SK-N-SH treated with all-trans-retinoic acid at 6 μM for 48 hours (cell line): ENCODE measurements around the gene RNU2-63P.
A peak's percentile ranks its signal among the peaks of the same experiment; 100 is the strongest.

Experiments used
- ATAC-seq: fragments of 200-7000 bp; cut with Tn5 transposase; 3 replicates; pipeline ENCODE4 v1.9.1; 2020; ENCODE audit warnings: mild to moderate bottlenecking, moderate library complexity
- ARNTL ChIP-seq: fragments of 450-650 bp; formaldehyde crosslinking; IDR thresholded peaks from 2 replicates; pipeline ENCODE4 v1.5.0; 2020; ENCODE audit warnings: low read depth, mild to moderate bottlenecking, moderate library complexity, borderline replicate concordance
- BACH2 ChIP-seq: fragments of 250-450 bp; sonication (Bioruptor Pico); IDR thresholded peaks from 2 replicates; pipeline ENCODE4 v1.9.0; 2021; ENCODE audit warnings: mild to moderate bottlenecking, borderline replicate concordance
- CSDC2 ChIP-seq: fragments of 250-450 bp; sonication (Bioruptor Pico); IDR thresholded peaks from 2 replicates; pipeline ENCODE4 v1.5.0; 2020; ENCODE audit warnings: mild to moderate bottlenecking, moderate library complexity
- ESRRG ChIP-seq: fragments of 250-450 bp; sonication (Bioruptor Pico); IDR thresholded peaks from 2 replicates; pipeline ENCODE4 v1.6.1; 2021; ENCODE audit warnings: mild to moderate bottlenecking
- GLIS3 ChIP-seq: fragments of 250-450 bp; sonication (Bioruptor Pico); IDR thresholded peaks from 2 replicates; pipeline ENCODE4 v1.5.0; 2020; ENCODE audit warnings: mild to moderate bottlenecking, moderate library complexity
- ISL1 ChIP-seq: fragments of 250-450 bp; sonication (Bioruptor Pico); IDR thresholded peaks from 2 replicates; pipeline ENCODE4 v2.1.2; 2022; ENCODE audit warnings: mild to moderate bottlenecking, moderate library complexity
- OSR1 ChIP-seq: fragments of 250-450 bp; sonication (Bioruptor Pico); IDR thresholded peaks from 2 replicates; pipeline ENCODE4 v1.8.0; 2022; ENCODE audit warnings: moderate library complexity, mild to moderate bottlenecking, inconsistent platforms
- PPARA ChIP-seq: fragments of 250-450 bp; sonication (Bioruptor Pico); IDR thresholded peaks from 2 replicates; pipeline ENCODE4 v1.5.0; 2020; ENCODE audit warnings: mild to moderate bottlenecking, borderline replicate concordance
- RARB ChIP-seq: fragments of 250-450 bp; sonication (Bioruptor Pico); IDR thresholded peaks from 2 replicates; pipeline ENCODE4 v1.8.0; 2021; ENCODE audit warnings: mild to moderate bottlenecking, moderate library complexity
- SNAI2 ChIP-seq: fragments of 250-450 bp; sonication (Bioruptor Pico); IDR thresholded peaks from 2 replicates; pipeline ENCODE4 v1.5.0; 2020; ENCODE audit warnings: mild to moderate bottlenecking, moderate library complexity
- TCF4 ChIP-seq: fragments of 250-450 bp; sonication (Bioruptor Pico); IDR thresholded peaks from 2 replicates; pipeline ENCODE4 v1.8.0; 2021; ENCODE audit warnings: mild to moderate bottlenecking, moderate library complexity, borderline replicate concordance
- TOX ChIP-seq: fragments of 250-450 bp; sonication (Bioruptor Pico); IDR thresholded peaks from 2 replicates; pipeline ENCODE4 v1.8.0; 2021; ENCODE audit warnings: mild to moderate bottlenecking, moderate library complexity, borderline replicate concordance
- ZC3H10 ChIP-seq: fragments of 250-450 bp; sonication (Bioruptor Pico); IDR thresholded peaks from 2 replicates; pipeline ENCODE4 v1.5.1; 2021; ENCODE audit warnings: mild to moderate bottlenecking, moderate library complexity
- ZFP3 ChIP-seq: fragments of 250-450 bp; sonication (Bioruptor Pico); IDR thresholded peaks from 2 replicates; pipeline ENCODE4 v1.5.0; 2020; ENCODE audit warnings: mild to moderate bottlenecking, moderate library complexity
- ZFP30 ChIP-seq: fragments of 450-650 bp; formaldehyde crosslinking; IDR thresholded peaks from 2 replicates; pipeline ENCODE4 v1.5.0; 2022; ENCODE audit warnings: mild to moderate bottlenecking, moderate library complexity
- ZNF565 ChIP-seq: fragments of 450-650 bp; formaldehyde crosslinking; conservative IDR thresholded peaks from 2 replicates; pipeline ENCODE4 v1.5.0; 2020; ENCODE audit warnings: low read depth, mild to moderate bottlenecking, moderate library complexity
- ZNF70 ChIP-seq: fragments of 450-650 bp; formaldehyde crosslinking; IDR thresholded peaks from 2 replicates; pipeline ENCODE4 v1.5.0; 2020; ENCODE audit warnings: mild to moderate bottlenecking, moderate library complexity
- ZNF8 ChIP-seq: fragments of 450-650 bp; formaldehyde crosslinking; IDR thresholded peaks from 2 replicates; pipeline ENCODE4 v1.5.0; 2020; ENCODE audit warnings: mild to moderate bottlenecking, moderate library complexity
- TF ChIP-seq, protein P1 (sequence below): fragments of 250-450 bp; sonication (Bioruptor Pico); IDR thresholded peaks from 2 replicates; pipeline ENCODE4 v1.5.1; 2020; ENCODE audit warnings: low read depth, mild to moderate bottlenecking, moderate library complexity
- TF ChIP-seq, protein P2 (sequence below): fragments of 250-450 bp; sonication (Bioruptor Pico); IDR thresholded peaks from 2 replicates; pipeline ENCODE4 v1.8.0; 2020; ENCODE audit warnings: mild to moderate bottlenecking, moderate library complexity, borderline replicate concordance
- TF ChIP-seq, protein P3 (sequence below): fragments of 250-450 bp; sonication (Bioruptor Pico); IDR thresholded peaks from 2 replicates; pipeline ENCODE4 v1.8.0; 2021; ENCODE audit warnings: low read depth, mild to moderate bottlenecking, moderate library complexity, borderline replicate concordance
- TF ChIP-seq, protein P4 (sequence below): fragments of 250-450 bp; sonication (Bioruptor Pico); IDR thresholded peaks from 2 replicates; pipeline ENCODE4 v1.5.1; 2021; ENCODE audit warnings: mild to moderate bottlenecking, moderate library complexity
- TF ChIP-seq, protein P5 (sequence below): fragments of 250-450 bp; sonication (Bioruptor Pico); IDR thresholded peaks from 2 replicates; pipeline ENCODE4 v1.5.0; 2020; ENCODE audit warnings: mild to moderate bottlenecking, moderate library complexity

The RNU2-63P gene

DNA sequence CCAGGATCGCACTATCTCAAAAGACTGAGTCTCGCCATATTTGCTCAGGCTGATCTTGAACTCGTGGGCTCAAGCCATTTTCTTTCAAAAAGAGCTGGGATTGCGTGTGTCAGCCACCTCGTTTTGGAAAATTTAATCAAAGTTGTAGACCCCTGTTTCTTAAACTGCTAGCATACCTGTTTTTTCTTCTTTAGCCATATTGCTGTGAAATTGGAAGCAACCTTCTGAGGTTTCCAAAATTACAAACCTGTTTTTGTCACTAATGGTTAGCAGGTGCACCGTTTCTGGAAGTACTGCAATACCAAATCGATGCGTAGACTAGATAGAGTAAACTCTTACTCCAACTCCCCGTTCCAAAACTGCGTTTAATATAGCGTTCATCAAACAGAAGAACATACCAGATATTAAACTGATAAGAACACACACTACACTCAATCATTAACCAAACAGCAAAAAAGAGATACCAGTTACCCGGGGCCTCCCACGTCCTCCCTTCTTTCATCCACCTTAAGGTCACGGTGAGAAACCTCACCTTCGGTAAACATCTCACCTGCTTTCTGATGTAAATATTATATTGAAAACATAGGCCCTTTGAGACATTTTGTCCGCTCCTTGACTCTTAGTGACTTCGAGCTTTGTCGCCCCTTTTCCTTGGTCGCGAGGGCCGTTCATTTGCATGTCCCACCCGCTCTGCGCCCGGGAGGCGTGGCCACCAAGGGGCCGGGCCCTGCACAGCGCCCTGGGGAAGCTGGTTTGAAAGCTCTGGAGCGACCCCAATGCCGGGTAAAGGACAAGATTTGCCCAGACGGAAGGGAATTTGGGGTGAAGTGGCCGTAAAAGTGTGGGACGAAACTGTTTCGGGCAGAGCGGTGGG is at the start of gene RNU2-63P:
Gene RNU2-63P, minus strand, starts transcription at position 462 of the 874 bp plus-strand sequence.
- peak; percentile 93 for ATAC-seq
- peak; percentile 95 for TF ChIP-seq ZFP30
- peak; percentile 99 for TF ChIP-seq CSDC2 (CRISPR knock-in tag)
- peak; percentile 100 for TF ChIP-seq ESRRG (CRISPR knock-in tag)
- TF ChIP-seq, protein P1, sequence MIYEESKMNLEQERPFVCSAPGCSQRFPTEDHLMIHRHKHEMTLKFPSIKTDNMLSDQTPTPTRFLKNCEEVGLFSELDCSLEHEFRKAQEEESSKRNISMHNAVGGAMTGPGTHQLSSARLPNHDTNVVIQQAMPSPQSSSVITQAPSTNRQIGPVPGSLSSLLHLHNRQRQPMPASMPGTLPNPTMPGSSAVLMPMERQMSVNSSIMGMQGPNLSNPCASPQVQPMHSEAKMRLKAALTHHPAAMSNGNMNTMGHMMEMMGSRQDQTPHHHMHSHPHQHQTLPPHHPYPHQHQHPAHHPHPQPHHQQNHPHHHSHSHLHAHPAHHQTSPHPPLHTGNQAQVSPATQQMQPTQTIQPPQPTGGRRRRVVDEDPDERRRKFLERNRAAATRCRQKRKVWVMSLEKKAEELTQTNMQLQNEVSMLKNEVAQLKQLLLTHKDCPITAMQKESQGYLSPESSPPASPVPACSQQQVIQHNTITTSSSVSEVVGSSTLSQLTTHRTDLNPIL (CRISPR knock-in tag) = peak; percentile 100
- TF ChIP-seq GLIS3 (CRISPR knock-in tag) = peak; percentile 100
- TF ChIP-seq, protein P2, sequence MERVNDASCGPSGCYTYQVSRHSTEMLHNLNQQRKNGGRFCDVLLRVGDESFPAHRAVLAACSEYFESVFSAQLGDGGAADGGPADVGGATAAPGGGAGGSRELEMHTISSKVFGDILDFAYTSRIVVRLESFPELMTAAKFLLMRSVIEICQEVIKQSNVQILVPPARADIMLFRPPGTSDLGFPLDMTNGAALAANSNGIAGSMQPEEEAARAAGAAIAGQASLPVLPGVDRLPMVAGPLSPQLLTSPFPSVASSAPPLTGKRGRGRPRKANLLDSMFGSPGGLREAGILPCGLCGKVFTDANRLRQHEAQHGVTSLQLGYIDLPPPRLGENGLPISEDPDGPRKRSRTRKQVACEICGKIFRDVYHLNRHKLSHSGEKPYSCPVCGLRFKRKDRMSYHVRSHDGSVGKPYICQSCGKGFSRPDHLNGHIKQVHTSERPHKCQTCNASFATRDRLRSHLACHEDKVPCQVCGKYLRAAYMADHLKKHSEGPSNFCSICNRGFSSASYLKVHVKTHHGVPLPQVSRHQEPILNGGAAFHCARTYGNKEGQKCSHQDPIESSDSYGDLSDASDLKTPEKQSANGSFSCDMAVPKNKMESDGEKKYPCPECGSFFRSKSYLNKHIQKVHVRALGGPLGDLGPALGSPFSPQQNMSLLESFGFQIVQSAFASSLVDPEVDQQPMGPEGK (CRISPR knock-in tag) = peak; percentile 100
- TF ChIP-seq ZNF565 (CRISPR knock-in tag) = peak; percentile 99
- peak; percentile 100 for TF ChIP-seq TOX (CRISPR knock-in tag)
- TF ChIP-seq, protein P3, sequence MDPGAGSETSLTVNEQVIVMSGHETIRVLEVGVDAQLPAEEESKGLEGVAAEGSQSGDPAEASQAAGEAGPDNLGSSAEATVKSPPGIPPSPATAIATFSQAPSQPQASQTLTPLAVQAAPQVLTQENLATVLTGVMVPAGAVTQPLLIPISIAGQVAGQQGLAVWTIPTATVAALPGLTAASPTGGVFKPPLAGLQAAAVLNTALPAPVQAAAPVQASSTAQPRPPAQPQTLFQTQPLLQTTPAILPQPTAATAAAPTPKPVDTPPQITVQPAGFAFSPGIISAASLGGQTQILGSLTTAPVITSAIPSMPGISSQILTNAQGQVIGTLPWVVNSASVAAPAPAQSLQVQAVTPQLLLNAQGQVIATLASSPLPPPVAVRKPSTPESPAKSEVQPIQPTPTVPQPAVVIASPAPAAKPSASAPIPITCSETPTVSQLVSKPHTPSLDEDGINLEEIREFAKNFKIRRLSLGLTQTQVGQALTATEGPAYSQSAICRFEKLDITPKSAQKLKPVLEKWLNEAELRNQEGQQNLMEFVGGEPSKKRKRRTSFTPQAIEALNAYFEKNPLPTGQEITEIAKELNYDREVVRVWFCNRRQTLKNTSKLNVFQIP (CRISPR knock-in tag) = peak; percentile 100
- TF ChIP-seq ZC3H10 (CRISPR knock-in tag) = peak; percentile 100
- peak; percentile 63 for TF ChIP-seq ISL1 (CRISPR knock-in tag)
- TF ChIP-seq SNAI2 (CRISPR knock-in tag) = peak; percentile 100
- peak; percentile 97 for TF ChIP-seq TCF4 (CRISPR knock-in tag)
- no peak for TF ChIP-seq OSR1
- TF ChIP-seq, protein P4, sequence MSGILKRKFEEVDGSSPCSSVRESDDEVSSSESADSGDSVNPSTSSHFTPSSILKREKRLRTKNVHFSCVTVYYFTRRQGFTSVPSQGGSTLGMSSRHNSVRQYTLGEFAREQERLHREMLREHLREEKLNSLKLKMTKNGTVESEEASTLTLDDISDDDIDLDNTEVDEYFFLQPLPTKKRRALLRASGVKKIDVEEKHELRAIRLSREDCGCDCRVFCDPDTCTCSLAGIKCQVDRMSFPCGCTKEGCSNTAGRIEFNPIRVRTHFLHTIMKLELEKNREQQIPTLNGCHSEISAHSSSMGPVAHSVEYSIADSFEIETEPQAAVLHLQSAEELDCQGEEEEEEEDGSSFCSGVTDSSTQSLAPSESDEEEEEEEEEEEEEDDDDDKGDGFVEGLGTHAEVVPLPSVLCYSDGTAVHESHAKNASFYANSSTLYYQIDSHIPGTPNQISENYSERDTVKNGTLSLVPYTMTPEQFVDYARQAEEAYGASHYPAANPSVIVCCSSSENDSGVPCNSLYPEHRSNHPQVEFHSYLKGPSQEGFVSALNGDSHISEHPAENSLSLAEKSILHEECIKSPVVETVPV (CRISPR knock-in tag) = peak; percentile 100
- TF ChIP-seq RARB (CRISPR knock-in tag) = peak; percentile 100
- TF ChIP-seq, protein P5, sequence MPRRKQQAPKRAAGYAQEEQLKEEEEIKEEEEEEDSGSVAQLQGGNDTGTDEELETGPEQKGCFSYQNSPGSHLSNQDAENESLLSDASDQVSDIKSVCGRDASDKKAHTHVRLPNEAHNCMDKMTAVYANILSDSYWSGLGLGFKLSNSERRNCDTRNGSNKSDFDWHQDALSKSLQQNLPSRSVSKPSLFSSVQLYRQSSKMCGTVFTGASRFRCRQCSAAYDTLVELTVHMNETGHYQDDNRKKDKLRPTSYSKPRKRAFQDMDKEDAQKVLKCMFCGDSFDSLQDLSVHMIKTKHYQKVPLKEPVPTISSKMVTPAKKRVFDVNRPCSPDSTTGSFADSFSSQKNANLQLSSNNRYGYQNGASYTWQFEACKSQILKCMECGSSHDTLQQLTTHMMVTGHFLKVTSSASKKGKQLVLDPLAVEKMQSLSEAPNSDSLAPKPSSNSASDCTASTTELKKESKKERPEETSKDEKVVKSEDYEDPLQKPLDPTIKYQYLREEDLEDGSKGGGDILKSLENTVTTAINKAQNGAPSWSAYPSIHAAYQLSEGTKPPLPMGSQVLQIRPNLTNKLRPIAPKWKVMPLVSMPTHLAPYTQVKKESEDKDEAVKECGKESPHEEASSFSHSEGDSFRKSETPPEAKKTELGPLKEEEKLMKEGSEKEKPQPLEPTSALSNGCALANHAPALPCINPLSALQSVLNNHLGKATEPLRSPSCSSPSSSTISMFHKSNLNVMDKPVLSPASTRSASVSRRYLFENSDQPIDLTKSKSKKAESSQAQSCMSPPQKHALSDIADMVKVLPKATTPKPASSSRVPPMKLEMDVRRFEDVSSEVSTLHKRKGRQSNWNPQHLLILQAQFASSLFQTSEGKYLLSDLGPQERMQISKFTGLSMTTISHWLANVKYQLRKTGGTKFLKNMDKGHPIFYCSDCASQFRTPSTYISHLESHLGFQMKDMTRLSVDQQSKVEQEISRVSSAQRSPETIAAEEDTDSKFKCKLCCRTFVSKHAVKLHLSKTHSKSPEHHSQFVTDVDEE = peak; percentile 97
- peak; percentile 96 for TF ChIP-seq ZNF8 (CRISPR knock-in tag)
- TF ChIP-seq ZNF70 (CRISPR knock-in tag) = peak; percentile 94
- peak; percentile 99 for TF ChIP-seq ARNTL
- TF ChIP-seq BACH2 (CRISPR knock-in tag) = no peak
- TF ChIP-seq ZFP3 (CRISPR knock-in tag) = peak; percentile 98
- TF ChIP-seq PPARA (CRISPR knock-in tag) = peak; percentile 99

DNA sequence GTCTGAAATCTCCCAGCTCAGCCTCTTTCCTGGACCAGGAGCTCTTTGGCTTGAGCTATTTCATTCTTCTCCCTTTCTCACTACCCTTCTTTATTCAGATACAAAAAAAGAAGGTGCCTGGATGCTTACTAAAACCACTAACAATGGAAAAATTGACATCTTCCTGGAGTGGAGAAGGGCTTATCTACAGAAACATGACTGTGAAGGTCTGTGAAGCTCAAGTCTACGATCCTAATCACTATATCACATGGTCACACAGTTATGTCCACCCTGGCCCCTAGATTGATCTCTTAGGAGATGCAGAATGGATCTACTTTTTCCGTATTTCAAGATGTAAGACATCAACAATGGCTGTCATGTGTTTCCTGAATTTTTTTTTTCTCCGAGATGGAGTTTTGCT is 44.9 kb upstream of the RNU2-63P start:
- ATAC-seq = no peak
- TF ChIP-seq, protein P2 (CRISPR knock-in tag) = no peak
- TF ChIP-seq TCF4 (CRISPR knock-in tag) (no peak), ZFP30 (no peak), ZC3H10 (CRISPR knock-in tag) (no peak), ESRRG (CRISPR knock-in tag) (no peak), ARNTL (no peak), TOX (CRISPR knock-in tag) (no peak)
- TF ChIP-seq, protein P3 (CRISPR knock-in tag) = no peak
